OCI-LY3 (cell line): ENCODE measurements around the gene SLC26A1.

ENCODE experiments used
- CTCF ChIP-seq: fragments of 200-600, 300-600 bp; sonication (generic); IDR thresholded peaks from 2 replicates; pipeline ENCODE4 v1.5.1; 2014; ENCODE audit warnings: antibody characterized with exemption, low read length, low read depth
- EZH2phosphoT487 ChIP-seq: fragments of 200-600 bp; shearing (Covaris generic); IDR thresholded peaks from 2 replicates; pipeline ENCODE4 v1.6.1; 2018; ENCODE audit warnings: antibody characterized with exemption, mixed run types, low read depth

GRCh38 chr4:971666-972500 is 21.3 kb downstream of the SLC26A1 start:
- TF ChIP-seq CTCF (no peak), EZH2phosphoT487 (no peak)
